Hematopoietic multipotent progenitor cell treated with erythropoietin and hydrocortisone succinate and interleukin-3 and kit ligand, for 4 days (in vitro differentiated cells): ENCODE measurements around the gene PDIA4.
"Not testable (repeated sequence)": the region's sequence is repeated elsewhere in the genome, so short reads cannot be mapped to it uniquely, and the experiment has no call there.

ENCODE experiments used
- DNase-seq: peaks from one replicate; pipeline ENCODE4 v3.0.0-alpha.2; 2015

The PDIA4 gene

DNA sequence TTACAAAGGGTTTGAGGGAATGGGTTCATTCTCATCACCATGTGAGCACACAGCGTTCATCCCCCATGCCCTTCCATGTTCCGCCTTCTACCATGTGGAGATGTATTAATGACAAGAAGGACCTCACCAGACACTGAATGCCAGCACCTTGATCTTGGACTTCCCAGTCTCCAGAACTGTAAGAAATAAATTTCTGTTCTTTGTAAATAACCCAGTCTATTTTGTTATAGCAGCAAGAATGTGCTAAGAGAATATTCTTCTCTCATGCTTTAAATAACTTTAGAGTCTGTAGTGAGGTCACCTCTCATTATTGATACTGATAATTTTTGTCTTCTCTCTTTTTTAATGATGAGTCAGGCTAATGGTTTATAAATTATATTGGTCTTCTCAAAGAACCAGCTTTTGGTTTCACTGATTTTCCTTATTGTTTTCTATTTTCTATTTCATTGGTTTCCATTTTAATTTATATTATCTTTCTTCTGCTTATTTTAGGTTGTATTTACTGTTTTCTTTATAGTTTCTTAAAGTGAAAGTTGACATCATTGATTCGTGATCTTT is 3.1 kb upstream of the PDIA4 start:
- no peak for DNase-seq

- DNase-seq = not testable (repeated sequence)
These were observed 2.1 kb upstream of the PDIA4 start for GRCh38 chr7:149030439-149030838.

DNA sequence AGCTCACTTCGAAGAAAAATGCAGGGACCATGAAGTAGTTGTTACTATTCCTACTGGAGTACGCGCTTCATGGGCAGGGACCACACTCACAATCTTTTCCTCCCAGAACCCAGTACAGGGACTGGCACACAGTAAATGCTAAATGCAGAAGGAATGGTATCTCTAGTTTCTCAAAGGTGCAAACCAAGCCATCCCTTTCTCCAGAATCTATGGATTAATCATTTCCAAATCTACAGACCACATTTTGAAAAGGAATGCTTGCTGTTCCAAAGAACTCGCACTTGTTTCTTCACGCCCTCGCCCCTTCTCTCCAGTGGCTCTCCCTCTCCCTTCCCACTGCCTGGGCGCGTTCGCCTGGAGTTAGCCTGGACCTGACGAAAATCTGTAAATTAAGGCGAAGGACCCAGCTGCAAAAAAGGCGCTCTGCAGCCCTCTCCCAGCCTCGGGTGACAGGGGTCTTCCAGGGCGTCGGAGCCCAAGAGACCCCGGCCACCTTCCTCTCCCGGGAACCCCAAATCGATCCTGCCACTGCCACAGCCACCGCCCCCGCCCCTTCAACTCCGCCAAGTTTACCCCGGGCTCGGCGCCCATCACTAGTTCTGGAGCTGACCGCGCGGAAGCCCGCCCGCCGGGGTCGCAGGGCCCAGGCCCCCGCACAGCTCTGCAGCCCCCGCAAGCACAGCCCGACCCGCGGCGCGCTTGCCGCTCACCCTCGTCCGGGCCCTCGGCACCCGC is 527 bp downstream of the PDIA4 start:
- DNase-seq = peak; percentile 31

DNA sequence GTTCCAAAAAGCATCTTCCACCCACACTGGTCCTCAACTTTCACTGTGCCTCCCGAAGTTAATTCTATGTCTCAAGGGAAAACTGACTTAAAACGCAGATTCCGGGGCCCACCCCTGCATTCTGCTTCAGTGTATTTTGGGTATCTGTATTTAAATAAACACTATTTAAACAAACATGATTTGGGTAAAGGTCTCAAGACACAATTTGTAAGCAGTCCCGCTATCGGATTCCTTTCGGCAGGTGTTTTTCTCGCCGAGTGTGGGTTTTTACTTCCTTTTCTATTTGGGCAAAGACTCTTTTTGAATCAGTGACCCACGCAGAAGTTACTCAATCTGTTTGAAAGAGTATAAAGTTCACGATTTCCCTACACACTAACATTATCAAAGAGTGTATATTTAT is 1.2 kb downstream of the PDIA4 start:
- no peak for DNase-seq

DNA sequence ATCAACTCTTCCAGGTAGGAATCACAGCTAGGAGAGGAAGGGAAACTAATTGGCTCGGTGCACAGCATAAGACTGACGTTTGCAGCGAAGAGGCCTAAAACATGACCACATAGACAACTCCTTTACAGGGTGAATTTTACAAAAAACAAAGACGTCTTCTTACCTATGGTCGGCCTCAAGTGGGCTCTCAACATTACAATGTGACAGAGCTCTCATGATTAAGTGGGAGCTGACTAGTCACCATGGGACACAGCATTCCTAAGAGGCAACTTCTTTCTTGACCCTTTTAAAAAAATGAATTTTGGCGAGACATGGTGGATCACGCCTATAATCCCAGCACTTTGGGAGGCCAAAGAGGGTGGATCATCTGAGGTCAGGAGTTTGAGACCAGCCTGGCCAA is 4.6 kb downstream of the PDIA4 start:
- no peak for DNase-seq

GRCh38 chr7:149022756-149023360 is 5.4 kb downstream of the PDIA4 start:
- DNase-seq = no peak

GRCh38 chr7:149021725-149022062 is 6.6 kb downstream of the PDIA4 start:
- DNase-seq = no peak

DNA sequence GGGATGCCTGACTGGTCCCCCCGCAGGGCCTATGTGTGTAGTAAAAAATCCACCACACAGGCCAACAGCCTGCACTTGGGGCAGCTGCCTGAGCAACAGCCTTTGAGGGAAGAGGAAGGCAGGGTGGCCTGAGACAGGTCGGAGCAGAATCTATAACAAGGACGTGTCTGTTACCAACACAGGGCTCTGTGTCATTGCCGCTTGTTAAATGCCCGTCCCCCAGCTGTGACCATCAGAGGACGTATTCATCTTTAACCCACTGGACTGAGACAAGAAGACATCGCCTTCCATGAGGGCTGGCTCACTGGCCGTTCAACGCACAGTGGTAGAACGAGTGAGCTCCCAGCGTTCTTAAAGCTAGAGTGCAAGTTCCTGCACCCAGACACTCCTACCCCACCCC is 7.8 kb downstream of the PDIA4 start:
- no peak for DNase-seq

- no peak for DNase-seq
These were observed 11.4 kb downstream of the PDIA4 start for GRCh38 chr7:149016876-149017275.

DNA sequence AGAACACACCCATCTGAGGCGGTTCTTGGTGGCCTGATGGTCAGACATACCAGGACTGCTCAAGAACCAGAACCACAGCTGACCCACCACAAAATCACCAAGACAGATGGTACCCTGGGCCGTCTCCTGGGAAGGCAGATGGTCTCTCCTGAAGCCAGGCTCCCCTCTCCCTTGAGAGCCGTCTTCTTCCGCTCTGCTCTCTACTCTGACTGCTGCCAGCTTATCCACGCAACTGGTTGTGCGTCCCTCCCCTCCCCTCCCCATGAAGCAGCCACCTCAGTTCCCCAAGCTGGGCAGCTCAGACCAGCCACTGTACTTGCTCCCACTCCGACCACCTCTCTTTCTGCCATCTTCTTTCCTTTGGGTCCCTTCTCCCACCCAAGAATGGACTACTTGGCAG is 14.0 kb downstream of the PDIA4 start:
- no peak for DNase-seq

DNA sequence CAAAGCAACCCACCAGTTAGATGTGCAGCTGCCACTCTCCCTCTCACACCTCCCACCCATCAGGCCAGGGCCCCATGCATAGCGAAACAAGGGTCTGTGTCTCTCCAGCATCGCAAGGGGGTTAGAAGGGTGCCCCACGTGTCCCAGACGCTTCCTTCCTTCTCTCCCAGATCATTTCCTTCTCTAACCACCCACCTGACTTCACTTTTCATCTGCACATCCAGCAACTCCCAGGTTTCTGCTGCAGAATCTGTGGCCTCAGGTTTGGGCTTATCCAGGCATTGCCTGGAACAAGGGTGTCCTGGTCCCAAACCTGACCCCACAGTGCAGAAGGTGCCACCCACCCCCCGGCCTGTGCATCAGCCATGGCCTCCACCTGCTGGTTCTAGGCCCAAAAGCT is 14.4 kb downstream of the PDIA4 start:
- no peak for DNase-seq

DNA sequence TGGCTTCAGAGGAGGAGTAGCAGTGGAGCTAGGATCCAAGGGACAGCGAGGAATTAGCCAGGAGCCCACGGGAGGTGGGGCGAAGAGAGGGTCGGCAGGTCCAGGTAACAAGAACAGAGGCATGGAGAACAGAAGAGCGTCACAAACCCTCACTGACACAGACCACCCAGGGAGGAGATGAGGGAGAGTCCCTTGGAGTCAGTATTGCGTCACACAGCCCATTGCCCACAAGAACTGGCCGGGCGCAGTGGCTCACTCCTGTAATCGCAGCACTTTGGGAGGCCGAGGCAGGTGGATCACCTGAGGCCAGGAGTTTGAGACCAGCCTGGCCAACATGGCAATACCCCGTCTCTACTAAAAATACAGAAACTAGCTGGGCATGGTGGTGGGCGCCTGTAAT is 15.6 kb downstream of the PDIA4 start:
- DNase-seq = not testable (repeated sequence)

DNA sequence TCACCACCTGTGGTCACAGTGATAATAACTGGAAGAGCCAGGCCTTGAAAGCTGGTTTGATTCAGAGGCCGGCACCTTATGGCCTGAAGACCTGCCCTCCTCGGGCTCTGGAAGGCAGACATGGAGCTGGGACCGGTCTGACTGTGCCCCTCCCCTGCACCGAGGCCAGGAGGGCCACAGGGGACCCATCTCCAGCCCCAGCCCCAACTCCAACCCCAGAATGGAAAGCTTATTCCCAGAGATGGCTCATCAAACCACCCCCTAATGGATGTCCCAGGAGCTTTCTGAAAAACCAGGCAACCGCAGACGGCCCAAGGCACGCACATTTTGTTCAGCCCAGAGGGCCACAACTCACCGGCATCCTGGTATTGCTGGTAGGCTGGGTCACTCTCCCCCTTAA is 16.8 kb downstream of the PDIA4 start:
- no peak for DNase-seq

DNA sequence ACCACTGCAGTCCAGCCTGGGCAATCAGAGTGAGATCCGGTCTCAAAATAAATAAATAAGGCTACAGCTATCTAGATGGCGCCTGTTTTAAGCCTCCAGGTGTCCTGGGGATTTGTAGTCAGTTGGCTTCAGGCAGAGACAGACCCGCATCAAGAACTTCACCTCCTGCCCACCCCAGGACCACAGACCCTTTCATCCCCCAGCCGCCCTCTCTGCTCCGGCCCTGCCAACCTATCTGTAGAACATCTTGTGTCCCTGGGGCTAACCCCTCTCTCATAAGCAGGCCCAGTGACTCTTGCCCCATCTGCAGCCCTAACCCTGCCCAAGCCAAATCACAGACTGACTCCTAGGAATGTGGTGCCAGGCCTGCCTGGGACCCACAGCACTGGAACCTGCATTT is 17.9 kb downstream of the PDIA4 start:
- no peak for DNase-seq

GRCh38 chr7:149009527-149009926 is 18.8 kb downstream of the PDIA4 start:
- DNase-seq = no peak

GRCh38 chr7:149007611-149008010 is 20.7 kb downstream of the PDIA4 start:
- peak; percentile 37 for DNase-seq

GRCh38 chr7:149007146-149007545 is 21.2 kb downstream of the PDIA4 start:
- DNase-seq = no peak

DNA sequence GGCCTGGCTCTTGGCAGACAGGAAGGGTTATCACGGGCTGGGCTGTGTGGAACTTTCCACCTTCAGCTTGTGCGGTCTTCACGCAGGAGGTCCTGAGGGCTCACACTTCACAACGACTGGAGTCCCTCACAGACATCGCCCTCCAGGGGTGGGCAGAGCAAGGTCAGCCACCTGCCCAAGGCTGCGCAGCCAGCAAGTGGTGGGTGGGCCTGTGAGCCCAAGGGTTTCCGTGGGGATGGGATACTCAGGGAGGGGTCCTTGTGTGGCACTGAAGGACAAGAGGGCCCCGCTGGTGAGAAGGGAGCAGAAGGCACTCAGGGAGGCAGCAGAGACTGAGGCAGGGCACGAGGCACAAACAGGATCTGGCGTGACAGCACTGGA is 22.0 kb downstream of the PDIA4 start:
- no peak for DNase-seq

GRCh38 chr7:149005427-149006344 is 22.6 kb downstream of the PDIA4 start:
- DNase-seq = peak; percentile 90

DNA sequence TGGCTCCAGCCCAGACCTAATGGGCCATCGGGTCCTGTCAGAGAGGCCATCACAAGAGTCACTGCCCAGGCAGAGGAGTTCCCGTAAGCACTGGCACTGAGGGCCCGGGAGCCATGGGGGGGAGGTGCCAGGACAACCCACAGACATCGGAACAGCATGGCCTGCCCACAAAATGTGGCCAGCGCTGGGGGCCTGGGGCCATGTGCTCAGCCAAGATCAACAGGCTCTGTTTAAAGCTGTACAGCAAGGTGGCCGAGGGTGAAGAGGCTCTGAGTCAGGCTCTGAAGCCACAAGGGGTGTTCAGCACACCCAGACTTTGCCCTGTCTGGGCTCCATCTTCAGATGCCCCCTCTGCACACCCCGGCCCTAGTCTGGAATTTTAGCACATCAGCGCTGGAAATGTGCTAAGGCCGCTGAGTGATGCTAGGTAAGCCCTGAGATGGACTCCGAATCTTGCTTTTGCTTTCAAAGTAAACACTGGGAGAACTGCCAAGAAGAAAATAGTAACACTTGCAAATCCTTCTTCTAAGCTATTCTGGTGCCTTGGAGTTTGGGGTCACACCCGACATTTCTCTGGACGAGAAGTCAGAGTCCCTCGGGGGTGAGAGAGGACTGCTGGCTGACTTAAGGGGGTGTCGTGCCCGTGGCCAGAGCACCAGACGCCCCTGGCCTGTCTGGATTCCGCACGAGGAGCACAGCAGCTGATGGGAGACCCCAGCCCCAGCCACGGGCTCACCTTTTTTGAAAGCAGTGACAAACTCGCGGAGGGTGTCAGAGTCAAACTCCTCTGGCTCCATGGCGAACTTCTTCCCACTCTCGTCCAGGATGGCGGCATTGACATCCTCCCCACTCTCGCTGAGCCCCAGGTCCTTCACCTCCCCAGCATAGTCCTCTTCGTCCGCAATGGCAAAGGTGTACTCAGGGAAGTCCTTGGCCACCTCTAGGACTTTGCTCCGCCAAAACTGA is 23.6 kb downstream of the PDIA4 start:
- DNase-seq = no peak

GRCh38 chr7:149003560-149004305 is 24.6 kb downstream of the PDIA4 start:
- DNase-seq = no peak

DNA sequence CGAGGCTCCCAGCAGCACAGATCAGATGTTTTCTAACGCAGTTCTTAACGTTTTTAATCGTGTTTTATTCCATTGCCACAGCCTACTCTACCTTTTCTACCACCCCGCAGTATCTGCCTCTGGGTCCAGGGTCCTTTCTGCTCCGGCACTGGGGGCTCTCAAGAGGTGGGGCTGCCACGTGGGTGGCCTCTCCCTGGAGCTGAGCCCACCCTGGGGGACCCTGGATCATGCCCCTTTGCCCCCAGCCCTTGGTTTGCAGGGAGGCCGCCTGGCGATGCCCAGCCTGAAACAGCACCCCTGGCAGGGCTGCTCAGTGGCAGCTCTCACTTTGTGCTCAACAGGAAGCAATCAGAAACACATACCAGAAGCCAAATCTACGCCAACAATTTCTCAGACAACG is 25.3 kb downstream of the PDIA4 start:
- no peak for DNase-seq
